Measurements from ENCODE around the gene TIMM17A. TPM values are rescaled to one million over a fixed set of nuclear protein-coding genes. Genes with fewer than 3 reads are reported as not detected.

Gene TIMM17A
- total and polyA plus RNA-seq, 2 of the 8 experiments (the other 6 are each of a cell fraction or from before 2014, with no cell fraction given), result 30.3 to 57.1 TPM

- TF ChIP-seq, protein P1, sequence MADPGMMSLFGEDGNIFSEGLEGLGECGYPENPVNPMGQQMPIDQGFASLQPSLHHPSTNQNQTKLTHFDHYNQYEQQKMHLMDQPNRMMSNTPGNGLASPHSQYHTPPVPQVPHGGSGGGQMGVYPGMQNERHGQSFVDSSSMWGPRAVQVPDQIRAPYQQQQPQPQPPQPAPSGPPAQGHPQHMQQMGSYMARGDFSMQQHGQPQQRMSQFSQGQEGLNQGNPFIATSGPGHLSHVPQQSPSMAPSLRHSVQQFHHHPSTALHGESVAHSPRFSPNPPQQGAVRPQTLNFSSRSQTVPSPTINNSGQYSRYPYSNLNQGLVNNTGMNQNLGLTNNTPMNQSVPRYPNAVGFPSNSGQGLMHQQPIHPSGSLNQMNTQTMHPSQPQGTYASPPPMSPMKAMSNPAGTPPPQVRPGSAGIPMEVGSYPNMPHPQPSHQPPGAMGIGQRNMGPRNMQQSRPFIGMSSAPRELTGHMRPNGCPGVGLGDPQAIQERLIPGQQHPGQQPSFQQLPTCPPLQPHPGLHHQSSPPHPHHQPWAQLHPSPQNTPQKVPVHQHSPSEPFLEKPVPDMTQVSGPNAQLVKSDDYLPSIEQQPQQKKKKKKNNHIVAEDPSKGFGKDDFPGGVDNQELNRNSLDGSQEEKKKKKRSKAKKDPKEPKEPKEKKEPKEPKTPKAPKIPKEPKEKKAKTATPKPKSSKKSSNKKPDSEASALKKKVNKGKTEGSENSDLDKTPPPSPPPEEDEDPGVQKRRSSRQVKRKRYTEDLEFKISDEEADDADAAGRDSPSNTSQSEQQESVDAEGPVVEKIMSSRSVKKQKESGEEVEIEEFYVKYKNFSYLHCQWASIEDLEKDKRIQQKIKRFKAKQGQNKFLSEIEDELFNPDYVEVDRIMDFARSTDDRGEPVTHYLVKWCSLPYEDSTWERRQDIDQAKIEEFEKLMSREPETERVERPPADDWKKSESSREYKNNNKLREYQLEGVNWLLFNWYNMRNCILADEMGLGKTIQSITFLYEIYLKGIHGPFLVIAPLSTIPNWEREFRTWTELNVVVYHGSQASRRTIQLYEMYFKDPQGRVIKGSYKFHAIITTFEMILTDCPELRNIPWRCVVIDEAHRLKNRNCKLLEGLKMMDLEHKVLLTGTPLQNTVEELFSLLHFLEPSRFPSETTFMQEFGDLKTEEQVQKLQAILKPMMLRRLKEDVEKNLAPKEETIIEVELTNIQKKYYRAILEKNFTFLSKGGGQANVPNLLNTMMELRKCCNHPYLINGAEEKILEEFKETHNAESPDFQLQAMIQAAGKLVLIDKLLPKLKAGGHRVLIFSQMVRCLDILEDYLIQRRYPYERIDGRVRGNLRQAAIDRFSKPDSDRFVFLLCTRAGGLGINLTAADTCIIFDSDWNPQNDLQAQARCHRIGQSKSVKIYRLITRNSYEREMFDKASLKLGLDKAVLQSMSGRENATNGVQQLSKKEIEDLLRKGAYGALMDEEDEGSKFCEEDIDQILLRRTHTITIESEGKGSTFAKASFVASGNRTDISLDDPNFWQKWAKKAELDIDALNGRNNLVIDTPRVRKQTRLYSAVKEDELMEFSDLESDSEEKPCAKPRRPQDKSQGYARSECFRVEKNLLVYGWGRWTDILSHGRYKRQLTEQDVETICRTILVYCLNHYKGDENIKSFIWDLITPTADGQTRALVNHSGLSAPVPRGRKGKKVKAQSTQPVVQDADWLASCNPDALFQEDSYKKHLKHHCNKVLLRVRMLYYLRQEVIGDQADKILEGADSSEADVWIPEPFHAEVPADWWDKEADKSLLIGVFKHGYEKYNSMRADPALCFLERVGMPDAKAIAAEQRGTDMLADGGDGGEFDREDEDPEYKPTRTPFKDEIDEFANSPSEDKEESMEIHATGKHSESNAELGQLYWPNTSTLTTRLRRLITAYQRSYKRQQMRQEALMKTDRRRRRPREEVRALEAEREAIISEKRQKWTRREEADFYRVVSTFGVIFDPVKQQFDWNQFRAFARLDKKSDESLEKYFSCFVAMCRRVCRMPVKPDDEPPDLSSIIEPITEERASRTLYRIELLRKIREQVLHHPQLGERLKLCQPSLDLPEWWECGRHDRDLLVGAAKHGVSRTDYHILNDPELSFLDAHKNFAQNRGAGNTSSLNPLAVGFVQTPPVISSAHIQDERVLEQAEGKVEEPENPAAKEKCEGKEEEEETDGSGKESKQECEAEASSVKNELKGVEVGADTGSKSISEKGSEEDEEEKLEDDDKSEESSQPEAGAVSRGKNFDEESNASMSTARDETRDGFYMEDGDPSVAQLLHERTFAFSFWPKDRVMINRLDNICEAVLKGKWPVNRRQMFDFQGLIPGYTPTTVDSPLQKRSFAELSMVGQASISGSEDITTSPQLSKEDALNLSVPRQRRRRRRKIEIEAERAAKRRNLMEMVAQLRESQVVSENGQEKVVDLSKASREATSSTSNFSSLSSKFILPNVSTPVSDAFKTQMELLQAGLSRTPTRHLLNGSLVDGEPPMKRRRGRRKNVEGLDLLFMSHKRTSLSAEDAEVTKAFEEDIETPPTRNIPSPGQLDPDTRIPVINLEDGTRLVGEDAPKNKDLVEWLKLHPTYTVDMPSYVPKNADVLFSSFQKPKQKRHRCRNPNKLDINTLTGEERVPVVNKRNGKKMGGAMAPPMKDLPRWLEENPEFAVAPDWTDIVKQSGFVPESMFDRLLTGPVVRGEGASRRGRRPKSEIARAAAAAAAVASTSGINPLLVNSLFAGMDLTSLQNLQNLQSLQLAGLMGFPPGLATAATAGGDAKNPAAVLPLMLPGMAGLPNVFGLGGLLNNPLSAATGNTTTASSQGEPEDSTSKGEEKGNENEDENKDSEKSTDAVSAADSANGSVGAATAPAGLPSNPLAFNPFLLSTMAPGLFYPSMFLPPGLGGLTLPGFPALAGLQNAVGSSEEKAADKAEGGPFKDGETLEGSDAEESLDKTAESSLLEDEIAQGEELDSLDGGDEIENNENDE (IDR thresholded peaks at IDR 0.05; ENCODE audit: insufficient replicate concordance, low read length), result no peak
- no peak for TF ChIP-seq PHF8 (conservative IDR thresholded peaks at IDR 0.05; ENCODE audit: low read depth, low read length)
- TF ChIP-seq GTF2F1 (IDR thresholded peaks at IDR 0.05; ENCODE audit: borderline replicate concordance, low read depth, low read length), result no peak
- TF ChIP-seq CBX8 (IDR thresholded peaks at IDR 0.05; ENCODE audit: borderline replicate concordance, low read depth, low read length), result no peak
- TF ChIP-seq SP1 (IDR thresholded peaks at IDR 0.05; ENCODE audit: low read depth, low read length), result no peak
- no peak for TF ChIP-seq YY1 (IDR thresholded peaks at IDR 0.05; ENCODE audit: low read depth, low read length)
- no peak for TF ChIP-seq TAF1 (IDR thresholded peaks at IDR 0.05; ENCODE audit: low read depth, low read length)
- TF ChIP-seq RNF2 (IDR thresholded peaks at IDR 0.05; ENCODE audit: borderline replicate concordance, low read depth, low read length, missing control alignments, poor library complexity, severe bottlenecking), result no peak
- no peak for TF ChIP-seq ZNF274 (IDR thresholded peaks at IDR 0.05; ENCODE audit: borderline replicate concordance, extremely low read depth, low read length)
- TF ChIP-seq TBP (IDR thresholded peaks at IDR 0.05; ENCODE audit: low read depth, low read length), result no peak
- TF ChIP-seq KDM5A (IDR thresholded peaks at IDR 0.05; ENCODE audit: low read length), result no peak
Measured at GRCh38 chr1:201917362-201918033, 37.8 kb upstream of the TIMM17A start (continued).
